ACC112 (cell line): ENCODE data around the gene TAOK3.

Source experiments
- H2AFZ ChIP-seq: fragments of 200-600 bp; sonication (generic); one replicate; pipeline ENCODE4 v1.6.0; 2017; ENCODE audit warnings: antibody characterized with exemption, low read length; ENCODE audit not compliant: unreplicated experiment
- H3K27ac ChIP-seq: fragments of 200-600 bp; sonication (generic); 2 replicates; pipeline ENCODE4 v1.5.1; 2014; ENCODE audit warnings: low read depth, mild to moderate bottlenecking, antibody characterized with exemption, low read length, moderate library complexity
- H3K27me3 ChIP-seq: fragments of 200-600 bp; sonication (generic); 2 replicates; pipeline ENCODE4 v1.6.1; 2014; ENCODE audit warnings: mild to moderate bottlenecking, antibody characterized with exemption, low read length, moderate library complexity, mixed read lengths; ENCODE audit not compliant: insufficient read depth
- H3K36me3 ChIP-seq: fragments of 200-600 bp; sonication (generic); 2 replicates; pipeline ENCODE4 v1.6.1; 2016; ENCODE audit warnings: mild to moderate bottlenecking, antibody characterized with exemption, low read length, moderate library complexity, mixed read lengths; ENCODE audit not compliant: insufficient read depth
- H3K4me1 ChIP-seq: fragments of 200-600 bp; sonication (generic); one replicate; pipeline ENCODE4 v1.6.1; 2016; ENCODE audit warnings: low read length, mixed read lengths; ENCODE audit not compliant: insufficient read depth, unreplicated experiment, control insufficient read depth
- H3K4me3 ChIP-seq: fragments of 200-600 bp; sonication (generic); 2 replicates; pipeline ENCODE4 v1.5.1; 2014; ENCODE audit warnings: mild to moderate bottlenecking, low read depth, low read length
- H3K79me2 ChIP-seq: fragments of 200-600 bp; sonication (generic); one replicate; pipeline ENCODE4 v1.6.0; 2016; ENCODE audit warnings: low read length; ENCODE audit not compliant: control insufficient read depth, unreplicated experiment, insufficient read depth

The TAOK3 gene

DNA sequence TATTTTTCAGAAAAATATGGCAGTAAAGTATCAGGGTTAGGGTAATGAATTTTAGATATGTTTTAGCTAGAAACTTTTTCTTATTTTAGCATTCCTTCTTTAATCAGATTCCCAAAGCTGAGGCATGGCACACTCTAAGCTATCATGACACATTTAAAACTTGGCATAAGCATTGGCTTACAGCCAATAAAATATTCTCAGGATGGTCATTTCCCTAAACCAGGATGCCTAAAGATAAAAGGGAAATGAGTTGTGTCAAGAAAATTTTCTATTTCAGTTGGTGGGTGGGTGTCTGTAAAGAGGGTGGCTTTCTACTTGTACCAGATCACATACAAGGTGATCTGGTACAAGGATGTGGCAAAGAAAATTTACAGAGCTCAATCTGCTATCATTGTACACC, 189.0 kb downstream of the TAOK3 start:
- Histone ChIP-seq H3K4me3 (no peak overlapping the region), H3K27me3 (no peaks in the 10 kb centered on the region)

DNA sequence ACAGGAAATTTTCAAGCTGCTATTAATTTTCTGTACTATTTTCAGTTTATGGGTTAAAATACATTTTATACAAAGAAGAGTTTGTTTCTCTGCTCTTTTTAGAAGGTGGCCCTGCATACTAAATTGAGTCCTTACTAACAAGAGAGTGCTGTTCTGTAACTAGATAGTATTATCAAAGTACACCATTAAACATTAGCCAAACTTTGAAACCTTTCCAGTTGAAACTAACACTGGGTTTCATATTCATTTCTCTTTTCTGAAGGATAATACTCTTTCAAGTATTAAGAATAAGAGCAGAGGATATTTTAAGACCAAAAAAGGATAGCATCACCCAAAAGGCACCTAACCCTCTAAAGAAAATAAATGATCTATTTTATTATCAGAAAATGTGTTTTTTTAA, 189.6 kb downstream of the TAOK3 start:
- Histone ChIP-seq H3K27ac (peak overlapping the region; percentile 40; the same call in 1 of the 2 replicates), H3K36me3 (no peaks in the 10 kb centered on the region), H3K4me3 (no peak overlapping the region), H3K79me2 (peaks cover 7% of the 10 kb centered on the region), H3K4me1 (peaks cover 49% of the 10 kb centered on the region), H2AFZ (no peak overlapping the region), H3K27me3 (no peaks in the 10 kb centered on the region)

More for the DNA sequence above, 189.0 kb downstream of the TAOK3 start:
- Histone ChIP-seq H3K36me3 (no peaks in the 10 kb centered on the region), H3K27ac (peak overlapping the region; percentile 40), H2AFZ (no peak overlapping the region), H3K4me1 (peaks cover 53% of the 10 kb centered on the region), H3K79me2 (peaks cover 11% of the 10 kb centered on the region)

DNA sequence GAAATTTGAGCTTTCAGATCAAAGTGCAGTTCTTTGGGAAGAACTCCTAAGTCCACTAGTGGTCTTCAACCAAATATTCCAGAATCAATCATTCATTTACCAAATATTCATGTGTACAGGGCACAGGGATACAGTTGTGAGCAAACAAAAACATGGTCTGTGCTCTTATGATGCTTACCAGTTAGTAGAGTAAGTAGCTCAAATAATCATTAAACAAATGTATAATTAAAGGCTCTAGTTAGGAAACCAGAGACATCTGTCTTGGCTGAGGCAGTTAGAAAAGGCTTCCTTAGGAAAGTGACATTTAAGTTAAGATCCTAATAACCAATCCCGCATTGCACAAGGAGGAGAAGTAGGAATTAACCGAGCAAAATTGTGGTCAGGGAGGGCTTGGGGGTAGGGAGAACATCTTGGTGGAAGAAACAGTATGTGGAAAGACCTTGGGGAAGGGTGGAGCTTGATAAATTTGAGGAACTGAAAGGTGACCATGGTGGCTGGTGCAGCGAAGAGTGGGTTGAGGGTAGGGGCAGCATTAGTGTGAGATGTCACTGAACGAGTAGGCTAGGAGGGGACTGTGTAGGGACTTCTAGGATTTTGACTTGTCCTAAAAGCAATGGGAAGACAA, 196.8 kb downstream of the TAOK3 start:
- Histone ChIP-seq H3K4me3 (no peak overlapping the region), H3K27ac (no peak overlapping the region), H3K79me2 (no peaks in the 10 kb centered on the region), H3K4me1 (no peaks in the 10 kb centered on the region), H3K27me3 (no peaks in the 10 kb centered on the region), H2AFZ (no peak overlapping the region), H3K36me3 (peaks cover 21% of the 10 kb centered on the region)

DNA sequence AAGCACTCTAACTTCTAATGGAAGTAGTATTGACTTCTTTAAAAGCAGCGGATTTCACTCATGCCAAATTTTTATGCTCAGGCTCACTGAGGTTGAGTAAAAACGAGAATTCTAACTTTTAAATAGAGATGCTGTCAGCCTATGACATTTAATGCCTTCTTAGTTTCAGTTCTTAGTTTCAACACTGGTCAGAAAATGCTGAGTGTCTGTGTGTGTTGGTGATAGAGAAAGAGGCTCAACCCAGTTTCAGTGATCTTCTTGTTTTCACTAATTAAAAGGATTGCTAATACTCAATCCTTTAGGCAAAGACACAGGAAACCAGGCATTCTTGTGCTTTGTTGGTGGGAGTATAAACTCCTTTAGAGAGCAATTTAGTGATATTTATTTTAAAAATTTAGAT, 205.8 kb downstream of the TAOK3 start:
- Histone ChIP-seq H3K4me3 (no peak overlapping the region), H2AFZ (no peak overlapping the region), H3K27me3 (no peaks in the 10 kb centered on the region), H3K79me2 (no peaks in the 10 kb centered on the region), H3K27ac (no peak overlapping the region), H3K4me1 (no peaks in the 10 kb centered on the region), H3K36me3 (peaks cover 14% of the 10 kb centered on the region)

DNA sequence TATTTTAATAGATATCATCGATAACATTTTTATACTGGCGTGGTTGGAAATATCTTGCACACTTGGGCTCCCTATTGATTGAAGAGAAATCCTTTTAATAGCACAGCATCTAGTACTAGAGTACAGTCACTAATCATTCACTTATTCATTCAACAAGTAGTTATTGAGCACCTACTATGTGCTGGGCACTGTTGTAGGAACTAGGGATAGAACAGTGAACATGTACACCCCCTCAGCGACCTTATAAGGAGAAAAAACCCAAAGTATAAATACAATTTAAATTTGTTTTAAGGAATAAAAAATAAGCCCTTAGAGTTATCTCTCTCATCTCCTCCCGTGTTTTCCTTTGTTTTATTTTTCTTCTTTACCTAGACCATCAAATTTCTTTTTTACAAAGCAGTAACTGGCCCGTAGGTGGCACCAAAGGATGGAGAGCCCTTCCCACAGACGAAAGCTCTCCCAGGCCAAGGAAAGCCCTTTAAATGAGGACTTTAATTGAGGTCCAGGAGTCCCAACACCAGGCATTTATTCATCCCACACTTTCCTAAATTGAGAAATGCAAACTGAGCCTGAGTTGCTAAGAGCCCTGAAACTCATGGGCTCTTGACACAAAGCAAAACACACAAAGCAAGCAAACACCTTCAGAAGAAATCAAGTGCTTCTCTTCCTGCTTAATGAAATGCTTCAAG, 207.8 kb downstream of the TAOK3 start:
- H3K27ac ChIP-seq = no peak overlapping the region
- no peaks in the 10 kb centered on the region for H3K4me1 ChIP-seq
- H3K36me3 ChIP-seq = peaks cover 28% of the 10 kb centered on the region
- H3K27me3 ChIP-seq = no peaks in the 10 kb centered on the region
- H3K4me3 ChIP-seq = no peak overlapping the region
- H2AFZ ChIP-seq = no peak overlapping the region
- H3K79me2 ChIP-seq = no peaks in the 10 kb centered on the region

DNA sequence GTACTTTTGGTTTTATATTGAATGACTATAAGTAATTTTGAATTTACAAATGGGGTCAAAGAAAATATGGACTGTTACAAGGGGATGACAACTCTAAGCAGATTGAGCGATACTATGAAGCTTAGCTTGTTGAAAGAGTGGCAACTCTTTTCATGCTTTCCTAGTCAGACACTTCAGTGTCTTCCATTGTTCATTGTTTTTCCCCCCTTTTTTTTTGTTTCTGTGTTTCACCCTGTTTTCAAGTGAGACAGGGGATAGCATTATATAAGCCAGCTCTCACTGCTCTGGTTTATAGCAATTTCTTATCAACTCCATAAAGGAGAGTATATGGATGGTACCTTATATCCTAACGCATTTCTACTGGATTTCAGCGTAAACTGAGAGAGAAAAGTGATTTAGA, 212.2 kb downstream of the TAOK3 start:
- Histone ChIP-seq H3K36me3 (peaks cover 34% of the 10 kb centered on the region), H3K27me3 (no peaks in the 10 kb centered on the region), H3K79me2 (no peaks in the 10 kb centered on the region), H3K4me1 (no peaks in the 10 kb centered on the region), H2AFZ (no peak overlapping the region), H3K4me3 (no peak overlapping the region), H3K27ac (no peak overlapping the region)

DNA sequence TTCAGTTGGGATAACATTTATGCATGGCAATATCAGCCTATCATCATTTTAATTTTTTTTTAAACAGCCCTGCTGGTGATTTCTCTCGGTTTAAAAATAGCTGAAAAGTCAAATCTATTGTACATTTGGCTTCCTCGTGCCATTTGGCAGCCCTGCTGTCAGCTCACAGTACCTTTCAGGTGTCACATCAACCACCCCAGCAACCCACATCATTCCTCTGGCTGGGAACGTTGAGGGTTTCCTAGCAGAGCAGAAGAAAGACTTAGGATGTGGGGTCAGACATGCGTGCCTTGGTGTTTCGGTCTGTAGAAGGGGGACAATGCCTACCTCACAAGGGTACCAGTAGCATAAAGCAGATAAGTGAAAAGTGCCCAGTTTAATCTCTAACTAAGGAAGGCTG, 221.0 kb downstream of the TAOK3 start:
- Histone ChIP-seq H2AFZ (no peak overlapping the region), H3K36me3 (no peaks in the 10 kb centered on the region), H3K79me2 (no peaks in the 10 kb centered on the region), H3K27me3 (no peaks in the 10 kb centered on the region), H3K4me1 (no peaks in the 10 kb centered on the region), H3K27ac (no peak overlapping the region), H3K4me3 (no peak overlapping the region)

DNA sequence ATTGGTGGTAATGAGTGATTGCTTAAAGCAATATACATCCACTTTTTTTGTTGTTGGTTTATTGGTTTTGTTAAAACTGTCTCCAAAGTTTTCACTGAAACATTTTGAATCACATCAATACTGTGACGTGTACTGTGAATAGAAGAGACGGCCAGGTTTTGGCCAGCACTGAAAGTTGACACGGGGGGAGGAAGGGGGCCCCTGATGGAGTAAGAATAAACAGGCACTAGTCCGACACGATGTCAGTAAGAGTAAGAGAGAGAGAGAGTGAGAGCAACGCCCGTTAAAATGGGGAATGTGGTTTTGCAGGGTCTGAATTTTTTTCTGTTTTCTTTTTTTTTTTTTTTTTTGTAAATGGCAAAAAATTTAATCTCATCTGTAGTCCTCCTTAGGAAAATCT, 222.1 kb downstream of the TAOK3 start:
- Histone ChIP-seq H3K79me2 (no peaks in the 10 kb centered on the region), H3K36me3 (no peaks in the 10 kb centered on the region), H3K4me1 (no peaks in the 10 kb centered on the region), H2AFZ (no peak overlapping the region), H3K4me3 (no peak overlapping the region), H3K27ac (no peak overlapping the region), H3K27me3 (no peaks in the 10 kb centered on the region)

DNA sequence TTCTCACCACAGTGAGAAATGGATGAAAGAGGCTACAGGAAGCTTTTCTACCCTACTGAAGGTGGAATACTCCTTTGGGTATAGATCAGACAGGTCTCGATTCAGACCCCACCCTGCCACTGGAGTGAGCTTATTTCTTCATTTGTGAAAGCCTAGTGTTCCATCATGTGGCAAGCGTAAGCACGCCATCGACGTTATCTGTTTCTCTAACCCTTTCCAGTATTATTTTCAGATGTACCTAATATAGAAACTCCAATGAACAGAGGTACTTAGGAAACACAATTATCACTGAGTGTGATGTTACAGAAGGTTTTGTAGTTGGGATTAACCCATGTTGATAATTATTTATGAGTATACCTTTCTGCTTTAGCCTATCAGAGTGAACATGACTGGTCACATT, 224.4 kb downstream of the TAOK3 start:
- Histone ChIP-seq H3K79me2 (no peaks in the 10 kb centered on the region), H3K27ac (no peak overlapping the region), H3K36me3 (no peaks in the 10 kb centered on the region), H3K4me3 (no peak overlapping the region), H3K27me3 (no peaks in the 10 kb centered on the region), H2AFZ (no peak overlapping the region), H3K4me1 (no peaks in the 10 kb centered on the region)

DNA sequence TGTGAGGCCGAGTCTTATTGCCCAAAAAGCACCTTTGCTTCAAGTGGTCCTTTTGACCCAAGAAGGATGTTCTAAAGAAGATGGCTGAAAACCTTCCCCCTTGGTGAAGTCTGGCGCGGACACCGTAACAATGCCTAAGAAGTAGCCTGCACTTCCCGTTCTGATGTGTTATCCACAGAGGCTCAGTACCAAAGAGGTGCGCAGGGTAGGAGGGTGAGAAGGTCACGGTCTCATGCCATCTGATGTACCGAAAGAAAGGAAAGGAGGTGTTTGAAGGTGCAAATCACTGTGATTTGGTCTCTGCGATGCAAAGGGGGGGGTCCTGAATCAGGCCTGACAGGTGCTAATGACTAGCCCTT, 226.9 kb downstream of the TAOK3 start:
- Histone ChIP-seq H3K79me2 (peaks cover 1% of the 10 kb centered on the region), H2AFZ (no peak overlapping the region), H3K4me1 (no peaks in the 10 kb centered on the region), H3K4me3 (no peak overlapping the region), H3K27ac (no peak overlapping the region), H3K27me3 (no peaks in the 10 kb centered on the region), H3K36me3 (0 out of 2 replicates have a peak, but pooled peaks cover 4% of the 10 kb centered on the region)

DNA sequence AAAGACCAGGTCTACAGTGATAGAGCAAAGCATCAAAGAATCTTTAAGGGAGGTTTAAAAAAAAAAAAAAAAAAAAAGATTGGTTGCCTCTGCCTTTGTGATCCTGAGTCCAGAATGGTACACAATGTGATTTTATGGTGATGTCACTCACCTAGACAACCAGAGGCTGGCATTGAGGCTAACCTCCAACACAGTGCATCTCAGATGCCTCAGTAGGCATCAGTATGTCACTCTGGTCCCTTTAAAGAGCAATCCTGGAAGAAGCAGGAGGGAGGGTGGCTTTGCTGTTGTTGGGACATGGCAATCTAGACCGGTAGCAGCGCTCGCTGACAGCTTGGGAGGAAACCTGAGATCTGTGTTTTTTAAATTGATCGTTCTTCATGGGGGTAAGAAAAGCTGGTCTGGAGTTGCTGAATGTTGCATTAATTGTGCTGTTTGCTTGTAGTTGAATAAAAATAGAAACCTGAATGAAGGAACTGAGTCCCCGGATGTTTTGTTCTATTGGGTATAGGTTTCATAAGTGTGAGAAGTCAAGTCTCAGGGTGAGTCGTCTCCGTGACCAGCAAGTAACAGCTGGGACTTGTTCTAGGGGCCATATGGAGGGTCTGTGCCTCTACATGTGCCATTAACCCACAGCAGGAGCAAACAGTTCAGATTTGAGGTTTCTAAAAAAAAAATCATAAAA, 227.5 kb downstream of the TAOK3 start:
- no peak overlapping the region for H3K4me3 ChIP-seq
- no peaks in the 10 kb centered on the region for H3K27me3 ChIP-seq
- H2AFZ ChIP-seq = no peak overlapping the region
- H3K79me2 ChIP-seq = peaks cover 2% of the 10 kb centered on the region
- H3K27ac ChIP-seq = no peak overlapping the region
- no peaks in the 10 kb centered on the region for H3K4me1 ChIP-seq
- H3K36me3 ChIP-seq = 0 out of 2 replicates have a peak, but pooled peaks cover 4% of the 10 kb centered on the region
